H1 (cell line): Measurements from ENCODE around the gene MANEAL. TPM values are rescaled to one million over a fixed set of nuclear protein-coding genes. Genes with fewer than 3 reads are reported as not detected.

Experiments used
- CTCF ChIA-PET: fragments of 300-600 bp; sonication (Branson Sonifier 250); formaldehyde crosslinking; loops from one replicate; lab custom pipeline; 2021; ENCODE audit not compliant: partially characterized antibody; lab: Charles Lee
- POLR2A ChIA-PET: fragments of 300-600 bp; sonication (Branson Sonifier 250); formaldehyde crosslinking; loops from one replicate; lab custom pipeline; 2021; ENCODE audit warnings: inconsistent platforms; ENCODE audit not compliant: partially characterized antibody; lab: Charles Lee
- DNase-seq, 2 experiments: peaks; one replicate each; pipeline versions ENCODE4 v3.0.0 to v3.0.0-alpha.2; 2010 to 2022; ENCODE audit warnings: low spot score in 2 of 2, low read depth in 1 of 2, mixed read lengths in 1 of 2
- FAIRE-seq: peaks from 2 replicates; lab custom pipeline; 2011; peaks lifted over from hg19 to GRCh38; lab: Jason Lieb, UNC
- H2AFZ ChIP-seq: 2 replicates; pipeline ENCODE4 v1.8.1; 2012; ENCODE audit warnings: low read length, inconsistent platforms
- H2AK5ac ChIP-seq: 2 replicates; pipeline ENCODE4 v1.6.1; 2013; ENCODE audit warnings: low read depth, low read length
- H2BK120ac ChIP-seq: replicated peaks from 2 replicates; pipeline ENCODE3; 2013; ENCODE audit warnings: low read depth, low read length, inconsistent platforms
- H2BK12ac ChIP-seq: 2 replicates; pipeline ENCODE4 v1.6.1; 2013; ENCODE audit warnings: low read depth, low read length
- H2BK15ac ChIP-seq: 2 replicates; pipeline ENCODE4 v1.6.1; 2013; ENCODE audit warnings: low read length
- H2BK20ac ChIP-seq: 2 replicates; pipeline ENCODE4 v1.6.1; 2013; ENCODE audit warnings: low read length
- H2BK5ac ChIP-seq: 2 replicates; pipeline ENCODE4 v1.6.1; 2013; ENCODE audit warnings: low read depth, low read length
- H3K14ac ChIP-seq: 2 replicates; pipeline ENCODE4 v1.6.1; 2013; ENCODE audit warnings: inconsistent platforms; ENCODE audit not compliant: insufficient read length
- H3K18ac ChIP-seq: 2 replicates; pipeline ENCODE4 v1.6.1; 2013; ENCODE audit warnings: low read length; ENCODE audit errors: extremely low read depth
- H3K23ac ChIP-seq: 2 replicates; pipeline ENCODE4 v1.6.1; 2013; ENCODE audit warnings: inconsistent platforms; ENCODE audit not compliant: insufficient read length
- H3K23me2 ChIP-seq: 2 replicates; pipeline ENCODE4 v1.6.1; 2013; ENCODE audit warnings: low read depth, low read length
- H3K27ac ChIP-seq: 2 replicates; pipeline ENCODE4 v1.6.1; 2011; ENCODE audit warnings: low read depth, low read length, inconsistent platforms
- H3K27me3 ChIP-seq, 4 experiments: replicated peaks in 1 of 4; 1 replicate in 1 of 4; 2 replicates in 3 of 4; pipeline versions ENCODE4 v1.6.1 to v1.8.1; 2011 to 2013; ENCODE audit warnings: low read length in 3 of 4, mild to moderate bottlenecking in 3 of 4, inconsistent platforms in 2 of 4, mixed read lengths in 2 of 4, moderate library complexity in 1 of 4; ENCODE audit not compliant: control insufficient read depth in 3 of 4, insufficient read depth in 3 of 4; ENCODE audit errors: extremely low read depth in 1 of 4
- H3K36me3 ChIP-seq, 4 experiments: 2 replicates each; pipeline versions ENCODE4 v1.6.1 to v1.8.1; 2011 to 2013; ENCODE audit warnings: mild to moderate bottlenecking in 4 of 4, low read length in 3 of 4, moderate library complexity in 2 of 4, control low read depth in 1 of 4, inconsistent platforms in 1 of 4; ENCODE audit not compliant: insufficient read depth in 4 of 4, control insufficient read depth in 2 of 4
- H3K4ac ChIP-seq: replicated peaks from 2 replicates; pipeline ENCODE3; 2013; ENCODE audit warnings: low read length, low read depth, mixed read lengths, inconsistent platforms; ENCODE audit not compliant: insufficient read length
- H3K4me1 ChIP-seq, 4 experiments: replicated peaks in 1 of 4; 1 replicate in 1 of 4; 2 replicates in 3 of 4; pipeline versions ENCODE4 v1.6.1 to v1.8.1; 2011 to 2013; ENCODE audit warnings: low read length in 3 of 4, inconsistent platforms in 2 of 4, mixed read lengths in 1 of 4; ENCODE audit not compliant: insufficient read depth in 4 of 4, control insufficient read depth in 3 of 4
- H3K4me2 ChIP-seq, 2 experiments: 2 replicates each; pipeline versions ENCODE4 v1.6.1 to v1.8.1; 2011 to 2013; ENCODE audit warnings: low read depth in 2 of 2, low read length in 2 of 2, control low read depth in 1 of 2, inconsistent platforms in 1 of 2, mild to moderate bottlenecking in 1 of 2; ENCODE audit not compliant: insufficient read depth in 1 of 2
- H3K4me3 ChIP-seq, 4 experiments: fragments of 200-600, 300-600 bp in 1 of 4; sonication (generic), shearing (Covaris generic), sonication (Bioruptor Twin) in 1 of 4; 2 replicates each; pipeline versions ENCODE4 v1.5.1 to v1.8.1; 2011 to 2016; ENCODE audit warnings: low read length in 4 of 4, low read depth in 3 of 4, control low read depth in 2 of 4, inconsistent platforms in 2 of 4, mild to moderate bottlenecking in 2 of 4, mixed read lengths in 1 of 4, moderate library complexity in 1 of 4; ENCODE audit not compliant: insufficient read depth in 2 of 4; ENCODE audit errors: extremely low read depth in 1 of 4
- H3K56ac ChIP-seq: replicated peaks from 2 replicates; pipeline ENCODE3; 2013; ENCODE audit warnings: low read depth, mild to moderate bottlenecking, mixed read lengths, low read length, inconsistent platforms; ENCODE audit not compliant: insufficient read length
- H3K79me1 ChIP-seq: 2 replicates; pipeline ENCODE4 v1.6.1; 2013; ENCODE audit warnings: low read depth, low read length, control low read depth
- H3K79me2 ChIP-seq, 2 experiments: 2 replicates each; pipeline versions ENCODE4 v1.6.1 to v1.8.1; 2012 to 2013; ENCODE audit warnings: low read length in 2 of 2, mild to moderate bottlenecking in 2 of 2, inconsistent platforms in 1 of 2; ENCODE audit not compliant: insufficient read depth in 2 of 2, control insufficient read depth in 1 of 2
- H3K9ac ChIP-seq, 4 experiments: replicated peaks in 1 of 4; 1 replicate in 1 of 4; 2 replicates in 3 of 4; pipeline versions ENCODE4 v1.6.1 to v1.8.1; 2011 to 2013; ENCODE audit warnings: low read depth in 3 of 4, low read length in 3 of 4, control low read depth in 2 of 4, mild to moderate bottlenecking in 2 of 4, moderate library complexity in 2 of 4, inconsistent platforms in 1 of 4; ENCODE audit errors: extremely low read depth in 1 of 4
- H3K9me3 ChIP-seq, 2 experiments: 2 replicates each; pipeline versions ENCODE4 v1.6.1 to v1.8.1; 2012 to 2013; ENCODE audit warnings: mild to moderate bottlenecking in 2 of 2, moderate library complexity in 2 of 2, control low read depth in 1 of 2, inconsistent platforms in 1 of 2, low read depth in 1 of 2, low read length in 1 of 2, mixed read lengths in 1 of 2; ENCODE audit not compliant: insufficient read depth in 2 of 2
- H4K20me1 ChIP-seq, 2 experiments: replicated peaks in 1 of 2; 2 replicates each; pipeline versions ENCODE3 to v1.8.1; 2011 to 2013; ENCODE audit warnings: inconsistent platforms in 2 of 2, low read length in 2 of 2, mild to moderate bottlenecking in 1 of 2; ENCODE audit not compliant: insufficient read depth in 2 of 2, control insufficient read depth in 1 of 2
- H4K5ac ChIP-seq: 2 replicates; pipeline ENCODE4 v1.6.1; 2013; ENCODE audit warnings: low read length, low read depth, mixed read lengths, inconsistent platforms; ENCODE audit not compliant: insufficient read length
- H4K8ac ChIP-seq: 2 replicates; pipeline ENCODE4 v1.8.0; 2013; ENCODE audit warnings: mild to moderate bottlenecking, moderate library complexity, low read length, inconsistent platforms; ENCODE audit not compliant: insufficient read depth; ENCODE audit errors: extremely low read depth
- H4K91ac ChIP-seq: replicated peaks from 2 replicates; pipeline ENCODE3; 2013; ENCODE audit warnings: low read length, mixed read lengths, inconsistent platforms; ENCODE audit not compliant: insufficient read length
- EGR1 ChIP-seq: IDR thresholded peaks from 2 replicates; pipeline ENCODE4 v1.6.1; 2011; ENCODE audit warnings: low read depth, low read length, borderline replicate concordance
- KDM4A ChIP-seq: IDR thresholded peaks from one replicate; pipeline ENCODE4 v1.7.1; 2012; ENCODE audit warnings: low read depth, mild to moderate bottlenecking, moderate library complexity, low read length, inconsistent platforms; ENCODE audit not compliant: severe bottlenecking
- SIX5 ChIP-seq: IDR thresholded peaks from 2 replicates; pipeline ENCODE4 v1.6.1; 2011; ENCODE audit warnings: mild to moderate bottlenecking, low read depth, low read length
- YY1 ChIP-seq: IDR thresholded peaks from 2 replicates; pipeline ENCODE4 v1.6.1; 2011; ENCODE audit warnings: low read depth, mild to moderate bottlenecking, low read length
- WGBS, 2 experiments: shearing (Covaris generic) in 1 of 2; methylation state at CpG; one replicate each; pipeline versions ENCODE4 v1.1.6 to v1.1.7; 2013 to 2015; ENCODE audit warnings: low lambda C conversion rate in 2 of 2, mixed read lengths in 2 of 2, inconsistent platforms in 1 of 2, low coverage in 1 of 2, missing lambda C conversion rate in 1 of 2; ENCODE audit not compliant: insufficient replicate concordance in 2 of 2, insufficient coverage in 1 of 2, insufficient read length in 1 of 2; ENCODE audit errors: extremely low coverage in 1 of 2, missing lambda C conversion rate in 1 of 2; 5-methylcytosine and 5-hydroxymethylcytosine counted together
- long read RNA-seq, 2 experiments: library from RNA in 1 of 2; library from capped mRNA in 1 of 2; stranded (forward); transcript quantifications; one replicate each; pipeline ENCODE4 v2.0.0, GENCODE V29; 2021; ENCODE audit warnings: inconsistent platforms in 1 of 2
- polyA minus RNA-seq, 3 experiments: library from RNA; depleted of rRNA, polyadenylated mRNA; stranded (reverse); fragments of >200 nt; gene quantifications; 1 replicate in 2 of 3; 2 replicates in 1 of 3; pipeline ENCODE4 v1.2.3, GENCODE V29; 2011
- polyA plus RNA-seq, 7 experiments: library from polyadenylated mRNA; depleted of rRNA in 3 of 7; stranded (reverse) in 5 of 7; unstranded in 2 of 7; fragments of >200 nt in 5 of 7; fragments of 200-250 nt in 2 of 7; gene quantifications; 1 replicate in 5 of 7; 2 replicates in 1 of 7; 4 replicates in 1 of 7; pipeline versions ENCODE4 v1.2.1 to v1.2.3, GENCODE V29; 2011 to 2013; ENCODE audit warnings: missing spikeins in 2 of 7, mixed read lengths in 2 of 7
- total RNA-seq: library from RNA; stranded (reverse); fragmentation: NEBNext Ultra II Directional; extraction: Animal tissue kit (Norgen Biotek cat#: 25700); gene quantifications from 2 replicates; pipeline ENCODE4 v1.2.1, GENCODE V29; 2021
- TF ChIP-seq, protein P1 (sequence below): IDR thresholded peaks from 2 replicates; pipeline ENCODE4 v1.6.1; 2012; ENCODE audit warnings: inconsistent platforms
- TF ChIP-seq, protein P2 (sequence below): IDR thresholded peaks from 2 replicates; pipeline ENCODE4 v1.6.1; 2012; ENCODE audit warnings: inconsistent platforms

The MANEAL gene, protein sequence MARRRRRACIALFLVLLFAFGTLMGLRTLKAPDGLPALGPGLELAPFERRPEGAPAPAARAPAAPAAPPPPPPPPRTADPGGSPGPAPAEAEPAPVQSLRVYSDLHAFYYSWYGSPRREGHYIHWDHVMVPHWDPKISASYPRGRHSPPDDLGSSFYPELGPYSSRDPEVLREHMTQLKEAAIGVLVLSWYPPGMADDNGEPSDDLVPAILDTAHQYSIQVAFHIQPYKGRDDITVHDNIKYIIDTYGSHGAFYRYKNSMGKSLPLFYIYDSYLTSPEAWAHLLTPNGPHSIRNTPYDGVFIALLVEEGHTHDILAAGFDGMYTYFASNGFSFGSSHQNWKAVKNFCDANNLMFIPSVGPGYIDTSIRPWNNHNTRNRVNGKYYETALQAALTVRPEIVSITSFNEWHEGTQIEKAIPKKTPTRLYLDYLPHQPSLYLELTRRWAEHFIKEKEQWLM
- total RNA-seq (4.2 and 4.8 TPM in 2 replicates), polyA plus RNA-seq (2011; rRNA removed) (7.1 and 7.2 TPM in 2 replicates), polyA minus RNA-seq (2011; rRNA and poly(A)+ RNA removed) (3.7 and 5.7 TPM in 2 replicates)
- polyA plus RNA-seq (2011; cell fraction: cytosol; rRNA removed): 4.3 TPM
- polyA plus RNA-seq (2011; cell fraction: nucleus; rRNA removed): 5.5 TPM
- 5.1 to 7.3 TPM (median 6.2 TPM) in 4 replicates for polyA plus RNA-seq (2012, experiment 1 of 2)
- 7.3 TPM for polyA plus RNA-seq (2012, experiment 2 of 2)
- polyA plus RNA-seq (2013, experiment 1 of 2): 6.3 TPM
- 6.6 TPM for polyA plus RNA-seq (2013, experiment 2 of 2)
- 2.4 TPM for polyA minus RNA-seq (2011; cell fraction: cytosol; rRNA and poly(A)+ RNA removed)
- polyA minus RNA-seq (2011; cell fraction: nucleus; rRNA and poly(A)+ RNA removed): 4.2 TPM
- long read RNA-seq, experiment 1, partial matches to known transcripts: 0 of 7 reads
- long read RNA-seq, experiment 1, other reads (novel, unspliced or antisense): 6 of 7 reads
- long read RNA-seq, experiment 2: 0 reads

DNA sequence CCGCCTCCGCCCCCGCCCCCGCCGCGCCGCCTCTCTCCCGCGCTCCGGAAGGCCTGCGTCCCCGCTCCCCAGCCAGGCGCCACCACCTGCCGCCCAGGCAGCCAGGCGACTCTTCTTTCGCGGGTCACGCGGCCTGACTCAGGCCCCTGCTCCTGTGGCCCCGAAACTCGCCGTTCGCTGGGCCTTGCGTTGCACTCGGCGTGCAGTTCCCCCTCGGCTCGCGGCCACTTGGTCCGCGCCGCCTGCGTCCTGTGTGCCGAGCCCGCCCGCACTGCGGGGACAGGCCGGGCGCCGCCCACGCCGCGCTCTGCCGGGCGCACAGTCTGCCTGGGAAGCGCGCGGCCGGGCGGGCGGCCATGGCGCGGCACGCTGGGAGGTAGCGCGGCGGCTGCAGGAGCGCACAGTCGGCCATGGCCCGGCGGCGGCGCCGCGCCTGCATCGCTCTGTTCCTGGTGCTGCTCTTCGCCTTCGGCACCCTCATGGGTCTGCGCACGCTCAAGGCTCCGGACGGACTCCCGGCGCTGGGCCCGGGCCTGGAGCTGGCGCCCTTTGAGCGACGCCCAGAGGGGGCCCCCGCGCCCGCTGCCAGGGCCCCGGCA lies at the start of gene MANEAL:
TSS of gene MANEAL (plus strand) at position 75 of the 599 bp plus-strand sequence. CDS start at position 411, 336 bp downstream.
- H3K23ac ChIP-seq: no peak within 1 kb of the TSS
- H4K5ac ChIP-seq: no peak within 1 kb of the TSS
- peak within 1 kb of the TSS; percentile 42; the same call in 1 of the 2 replicates for H4K8ac ChIP-seq
- peak within 1 kb of the TSS; percentile 90 for H3K18ac ChIP-seq
- H3K56ac ChIP-seq: no peak within 1 kb of the TSS
- no peaks in the 10 kb centered on the region for H3K36me3 ChIP-seq
- peak within 1 kb of the TSS; percentile 79 to 99 for H3K4me2 ChIP-seq
- ChIA-PET POLR2A (interaction anchor here (1.0 to 1.9 kb wide), 4 partner anchors 8 to 65 kb away, joined by 3 to 24 read pairs (median 4); partner anchors contain the start of genes C1orf122, MTF1 and YRDC), CTCF (interaction anchor here (0.7 to 1.1 kb wide), 2 partner anchors 28 to 66 kb away, joined by 3 to 5 read pairs; partner anchors contain the start of gene MTF1)
- H2BK12ac ChIP-seq: no peak within 1 kb of the TSS
- H2BK120ac ChIP-seq: no peak within 1 kb of the TSS
- peaks cover 0 to 7% of the 10 kb centered on the region in 2 experiments for H4K20me1 ChIP-seq
- no peaks in the 10 kb centered on the region for H3K79me2 ChIP-seq
- no peak within 1 kb of the TSS for H3K27ac ChIP-seq
- H2BK5ac ChIP-seq: no peak within 1 kb of the TSS; the same call in 1 of the 2 replicates
- no peaks in the 10 kb centered on the region for H3K79me1 ChIP-seq
- H2AK5ac ChIP-seq: no peak within 1 kb of the TSS
- no peak within 1 kb of the TSS for H2BK15ac ChIP-seq
- peak within 1 kb of the TSS; percentile 54 for H4K91ac ChIP-seq
- H3K9ac ChIP-seq: peak within 1 kb of the TSS in 2 of 4 experiments; percentile 20 to 42; a peak in 1 of 7 replicates
- H2BK20ac ChIP-seq: no peak within 1 kb of the TSS
- H3K4me3 ChIP-seq: peak within 1 kb of the TSS; percentile 60 to 79 (median 68)
- H3K27me3 ChIP-seq: peaks cover 10 to 38% (median 31%) of the 10 kb centered on the region in 4 experiments
- no peak for FAIRE-seq
- no peak within 1 kb of the TSS for H3K4ac ChIP-seq
- DNase-seq: peak in 1 of 2 experiments; percentile 60
- WGBS, 2 experiments: 2% methylated on average over 21 of the region's 82 CpGs; no CpG with 5 or more reads in 1 of the 2 experiments
- peak within 1 kb of the TSS; percentile 47; the same call in 1 of the 2 replicates for H2AFZ ChIP-seq
- no peak within 1 kb of the TSS for H3K14ac ChIP-seq
- H3K9me3 ChIP-seq: no peaks in the 10 kb centered on the region
- H3K4me1 ChIP-seq: peaks cover 0 to 7% (median 5%) of the 10 kb centered on the region in 4 experiments; a peak in 6 of 7 replicates
- peaks cover 8% of the 10 kb centered on the region for H3K23me2 ChIP-seq
- TF ChIP-seq KDM4A (peak; percentile 83), YY1 (peak; percentile 86; the same call in 1 of the 2 replicates), EGR1 (peak; percentile 34; the same call in 1 of the 2 replicates), SIX5 (no peak)
- TF ChIP-seq, protein P1, sequence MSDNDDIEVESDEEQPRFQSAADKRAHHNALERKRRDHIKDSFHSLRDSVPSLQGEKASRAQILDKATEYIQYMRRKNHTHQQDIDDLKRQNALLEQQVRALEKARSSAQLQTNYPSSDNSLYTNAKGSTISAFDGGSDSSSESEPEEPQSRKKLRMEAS: peak; percentile 57; the same call in 1 of the 2 replicates
- TF ChIP-seq, protein P2, sequence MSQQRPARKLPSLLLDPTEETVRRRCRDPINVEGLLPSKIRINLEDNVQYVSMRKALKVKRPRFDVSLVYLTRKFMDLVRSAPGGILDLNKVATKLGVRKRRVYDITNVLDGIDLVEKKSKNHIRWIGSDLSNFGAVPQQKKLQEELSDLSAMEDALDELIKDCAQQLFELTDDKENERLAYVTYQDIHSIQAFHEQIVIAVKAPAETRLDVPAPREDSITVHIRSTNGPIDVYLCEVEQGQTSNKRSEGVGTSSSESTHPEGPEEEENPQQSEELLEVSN: 0 out of 2 replicates have a peak, but pooled peaks have one; percentile 30
